NCI-H2029 (cell line): Measurements from ENCODE around the gene CCSER1.
A peak's percentile ranks its signal among the peaks of the same experiment; 100 is the strongest.
"Not testable (repeated sequence)": the region's sequence is repeated elsewhere in the genome, so short reads cannot be mapped to it uniquely, and the experiment has no call there.

Source experiments
- DNase-seq: peaks from one replicate; lab custom pipeline; 2025; lab: John Stamatoyannopoulos, UW

CCSER1 gene

DNA sequence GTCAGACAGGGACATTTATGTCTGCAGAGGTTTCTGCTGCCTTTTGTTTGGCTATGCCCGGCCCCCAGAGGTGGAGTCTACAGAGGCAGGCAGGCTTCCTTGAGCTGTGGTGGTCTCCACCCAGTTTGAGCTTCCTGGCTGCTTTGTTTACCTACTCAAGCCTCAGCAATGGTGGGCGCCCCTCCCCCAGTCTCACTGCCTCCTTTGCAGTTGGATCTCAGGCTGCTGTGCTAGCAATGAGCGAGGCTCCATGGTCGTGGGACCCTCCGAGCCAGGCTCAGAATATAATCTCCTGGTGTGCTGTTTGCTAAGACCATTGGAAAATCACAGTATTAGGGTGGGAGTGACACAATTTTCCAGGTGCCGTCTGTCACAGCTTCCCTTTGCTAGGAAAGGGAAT lies 578.3 kb downstream of the CCSER1 start:
- DNase-seq: not testable (repeated sequence)

DNA sequence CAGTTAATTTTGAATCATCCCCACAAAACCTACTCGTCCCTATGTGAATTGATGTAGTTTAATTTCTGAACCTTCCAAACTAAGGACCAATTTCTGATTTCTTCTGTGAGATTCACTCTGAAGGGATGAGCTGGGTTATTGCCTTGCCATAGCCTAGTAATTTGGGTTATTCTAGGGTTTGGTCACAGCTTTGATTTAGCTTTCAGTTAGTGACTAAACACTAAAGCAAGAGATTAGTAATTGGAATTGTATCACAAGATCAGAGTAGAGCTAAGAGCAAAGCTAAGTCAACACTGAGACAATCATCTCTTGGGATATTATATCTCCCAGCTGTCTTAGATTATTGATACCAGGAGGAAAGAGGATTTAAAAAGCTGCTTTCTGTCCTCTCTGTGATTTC lies 588.0 kb downstream of the CCSER1 start:
- DNase-seq: no peak

DNA sequence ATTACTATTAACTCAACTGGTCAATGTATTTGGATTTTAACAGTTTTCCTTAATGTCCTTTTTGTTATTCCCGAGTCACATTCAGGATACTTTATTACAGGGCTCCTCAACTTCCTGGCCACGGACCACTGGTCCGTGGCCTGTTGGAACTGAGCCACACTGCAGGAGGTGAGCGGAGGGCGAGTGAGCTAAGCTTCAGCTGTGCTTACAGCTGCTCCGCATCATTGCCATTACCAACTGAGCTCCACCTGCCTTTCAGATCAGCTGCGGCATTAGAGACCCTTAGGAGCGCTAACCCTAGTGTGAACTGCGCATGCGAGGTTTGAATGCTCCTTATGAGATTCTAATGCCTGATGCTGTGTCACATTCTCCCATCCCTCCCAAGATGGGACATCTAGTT lies 591.7 kb downstream of the CCSER1 start:
- peak; percentile 4 for DNase-seq

DNA sequence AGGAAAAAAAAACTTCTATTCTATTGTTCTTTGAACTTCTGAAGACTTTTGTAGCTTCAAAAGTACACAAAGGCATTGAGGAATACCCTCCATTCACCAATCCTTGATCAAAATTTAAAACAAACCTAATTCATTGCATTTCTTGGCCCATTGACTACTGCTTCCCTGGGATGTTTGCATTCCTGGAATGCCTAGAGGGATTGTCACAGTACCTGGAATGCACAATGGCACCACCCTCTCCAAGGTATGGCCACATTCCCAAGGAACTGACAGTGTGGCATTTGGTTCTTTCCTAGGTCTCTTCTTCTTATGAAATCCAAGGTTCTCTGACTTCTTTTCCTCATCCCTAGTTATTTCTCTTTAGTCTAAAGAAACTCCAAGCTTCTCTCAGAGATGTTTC lies 600.7 kb downstream of the CCSER1 start:
- no peak for DNase-seq

DNA sequence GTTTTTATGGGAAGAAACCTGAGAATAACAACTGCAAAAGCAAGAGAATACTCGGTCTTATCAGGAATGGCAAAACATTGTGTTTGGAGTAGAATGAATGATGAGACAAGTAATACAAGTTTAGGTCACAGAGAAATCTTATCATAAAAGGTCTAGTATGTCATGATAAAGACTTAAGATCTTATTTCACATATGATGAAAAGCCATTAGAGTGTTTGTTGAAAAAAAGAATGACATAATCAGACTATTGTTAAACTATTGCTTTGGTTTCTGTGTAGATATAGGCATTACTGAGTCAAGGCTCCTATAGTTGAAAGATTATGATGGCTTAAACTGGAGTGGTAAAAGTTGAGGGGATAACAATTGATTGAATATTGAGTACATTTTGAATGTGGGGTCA lies 603.6 kb downstream of the CCSER1 start:
- DNase-seq: no peak

DNA sequence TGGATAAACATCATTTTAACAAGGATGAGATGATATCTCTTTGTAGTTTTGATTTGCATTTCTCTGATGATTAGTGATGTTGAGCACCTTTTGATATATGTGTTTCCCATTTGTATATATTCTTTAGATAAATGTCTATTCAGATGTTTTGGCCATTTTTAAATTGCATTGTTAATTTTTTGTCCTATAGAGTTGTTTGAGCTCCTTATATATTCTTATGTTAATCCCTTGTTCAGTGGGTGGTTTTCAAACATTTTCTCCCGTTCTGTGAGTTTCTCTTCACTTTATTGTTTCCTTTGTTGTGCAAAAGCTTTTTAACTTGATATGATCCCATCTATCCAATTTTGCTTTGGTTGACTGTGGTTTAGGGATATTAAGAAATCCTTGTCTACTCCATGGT lies 606.0 kb downstream of the CCSER1 start:
- DNase-seq: no peak

DNA sequence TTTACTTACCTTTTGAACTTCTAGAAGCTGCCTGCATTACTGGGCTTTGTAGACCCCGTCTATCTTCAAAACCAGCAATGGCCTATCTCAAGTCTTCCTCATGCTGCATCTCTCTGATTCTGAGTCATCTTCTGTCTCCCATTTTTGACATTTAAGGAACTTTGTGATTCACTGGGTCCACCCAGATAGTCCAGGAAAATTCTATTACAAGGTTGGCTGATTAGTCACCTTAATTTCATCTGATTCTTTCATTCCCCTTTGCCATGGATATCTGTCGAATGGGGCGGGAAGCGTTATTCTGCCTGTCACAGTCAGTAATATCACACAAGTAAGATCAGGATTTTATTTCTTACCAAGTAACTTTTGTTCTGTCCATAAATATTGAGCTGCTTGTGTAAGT lies 618.0 kb downstream of the CCSER1 start:
- DNase-seq: no peak

DNA sequence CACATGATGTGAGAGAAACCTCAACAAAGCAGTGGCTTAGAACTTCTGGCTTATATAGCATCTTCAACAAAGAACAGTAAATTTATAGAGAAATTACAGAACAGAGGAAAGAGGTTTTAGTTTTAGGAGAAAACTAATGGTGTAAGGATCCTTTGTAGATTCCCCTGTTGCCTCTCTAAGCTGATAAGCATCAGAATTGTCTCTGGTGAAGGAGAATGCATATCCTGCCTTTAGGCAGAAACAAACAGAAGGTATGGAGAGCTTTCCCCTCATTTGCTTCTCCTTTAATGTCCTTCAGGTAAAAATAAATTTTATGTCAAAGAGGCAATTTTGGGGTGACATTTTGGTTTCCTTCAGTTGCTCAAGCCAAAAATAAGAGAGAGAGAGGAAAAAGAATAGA lies 625.9 kb downstream of the CCSER1 start:
- DNase-seq: no peak

DNA sequence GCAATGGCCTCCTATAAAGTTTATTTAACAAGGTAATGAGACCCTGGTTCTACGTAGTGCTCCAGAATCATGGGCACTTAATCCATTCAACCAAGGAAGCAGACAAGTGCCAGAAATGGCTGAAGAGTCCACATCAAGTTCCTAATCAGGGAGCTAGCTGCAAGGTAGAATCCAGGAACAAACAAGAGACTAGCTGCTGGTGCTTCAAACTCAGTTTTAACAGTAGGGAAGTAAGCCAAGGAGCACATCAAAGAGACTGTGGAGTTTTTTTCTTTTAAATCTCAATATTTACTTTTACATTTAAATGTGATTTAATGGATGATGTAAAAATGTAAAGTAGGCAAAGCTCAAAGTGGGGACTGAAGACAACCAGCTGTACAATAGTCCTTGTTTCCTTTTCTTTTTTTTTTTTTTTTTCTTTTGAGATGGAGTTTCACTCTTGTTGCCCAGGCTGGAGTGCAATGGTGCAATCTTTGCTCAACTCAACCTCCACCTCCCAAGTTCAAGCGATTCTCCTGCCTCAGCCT lies 630.4 kb downstream of the CCSER1 start:
- peak; percentile 3 for DNase-seq

DNA sequence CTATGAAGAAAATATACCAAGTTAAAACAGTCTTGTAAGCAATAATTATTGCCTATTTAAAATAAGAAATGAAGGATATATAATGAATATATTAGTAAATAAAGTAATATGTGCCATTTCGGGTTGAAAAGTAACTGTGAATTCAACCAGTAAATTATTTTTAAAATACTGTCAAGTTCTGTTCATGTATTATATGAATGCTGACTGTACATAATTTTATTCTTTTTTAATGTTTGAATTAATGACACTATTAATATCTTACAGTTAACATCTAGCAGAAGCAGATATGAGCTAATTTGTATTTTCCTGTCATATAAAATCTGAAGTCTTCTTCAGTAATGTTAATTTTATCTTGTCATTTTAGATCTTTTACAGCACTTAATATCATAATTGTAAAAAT lies 632.9 kb downstream of the CCSER1 start:
- no peak for DNase-seq

DNA sequence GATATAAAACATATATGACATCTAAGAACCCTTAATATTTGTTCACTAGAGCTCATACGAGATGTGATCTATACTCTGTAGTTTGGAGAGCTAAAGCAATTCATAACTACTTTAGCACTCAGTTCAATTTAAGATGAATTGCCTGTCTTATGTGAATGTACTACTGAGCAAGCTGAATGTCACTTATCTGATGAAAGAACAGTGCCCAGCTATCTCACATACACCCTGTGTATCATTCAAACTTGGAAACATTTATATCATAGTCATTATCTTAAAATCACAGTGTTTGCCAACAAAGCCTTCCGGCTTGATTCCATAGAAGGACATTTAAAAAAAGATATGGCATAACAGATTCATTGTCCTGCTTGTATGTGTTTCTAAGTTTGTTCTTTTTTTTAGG lies 639.6 kb downstream of the CCSER1 start:
- no peak for DNase-seq

DNA sequence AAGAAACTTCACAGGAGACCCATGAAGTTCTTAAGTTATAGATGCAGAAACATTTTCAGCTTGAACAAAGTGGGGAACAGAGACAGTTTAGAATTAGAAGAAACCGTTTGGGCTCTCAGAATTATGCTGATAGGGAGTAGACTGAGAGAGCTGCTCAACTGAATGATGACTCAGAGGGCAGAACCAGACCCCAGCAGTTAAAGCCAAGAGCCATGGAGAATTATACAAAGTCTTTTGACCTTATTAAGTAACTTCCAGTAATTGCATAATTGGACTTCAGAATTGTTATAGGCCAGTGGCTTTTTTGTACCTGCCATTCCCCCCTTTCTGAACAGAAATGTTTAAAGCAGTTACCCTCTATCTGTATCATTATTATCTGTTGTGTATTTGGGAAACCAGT lies 642.1 kb downstream of the CCSER1 start:
- no peak for DNase-seq

DNA sequence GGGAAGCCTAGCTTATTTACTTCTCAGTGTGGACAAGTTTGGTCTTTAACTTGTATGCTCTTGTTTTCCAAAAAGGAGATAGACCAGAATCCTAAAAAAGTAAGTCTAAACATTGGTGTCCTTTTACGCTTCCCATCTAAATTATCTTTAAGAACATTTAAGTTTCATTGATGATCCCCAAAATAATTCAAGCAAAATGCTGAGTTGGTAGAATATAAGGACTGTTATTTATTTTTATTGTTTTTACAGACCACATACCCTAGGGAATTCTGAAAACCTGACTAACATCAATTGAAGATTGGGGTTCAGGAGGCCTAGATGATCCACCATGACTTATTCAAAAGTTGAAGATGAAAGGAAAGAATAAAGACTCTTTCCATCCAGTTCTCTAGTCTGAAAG lies 653.0 kb downstream of the CCSER1 start:
- no peak for DNase-seq

DNA sequence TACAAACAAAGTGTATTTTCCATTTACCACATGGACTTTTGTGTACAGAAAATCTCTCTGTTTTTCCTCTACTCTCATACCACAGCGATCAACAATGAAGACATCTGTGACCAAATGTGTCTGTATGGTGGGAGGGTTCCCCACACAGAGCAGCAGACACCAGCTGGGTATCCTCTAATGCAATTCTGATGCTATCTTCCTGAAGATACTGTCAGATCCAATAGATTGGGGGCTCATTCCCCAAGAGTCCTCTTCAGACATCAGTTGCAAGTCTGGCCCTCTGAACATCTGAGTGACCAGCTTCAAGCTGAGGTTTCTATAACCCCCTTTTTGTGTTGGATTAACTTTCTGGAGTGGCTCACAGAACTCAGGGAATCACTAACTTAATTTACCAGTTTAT lies 659.4 kb downstream of the CCSER1 start:
- no peak for DNase-seq

DNA sequence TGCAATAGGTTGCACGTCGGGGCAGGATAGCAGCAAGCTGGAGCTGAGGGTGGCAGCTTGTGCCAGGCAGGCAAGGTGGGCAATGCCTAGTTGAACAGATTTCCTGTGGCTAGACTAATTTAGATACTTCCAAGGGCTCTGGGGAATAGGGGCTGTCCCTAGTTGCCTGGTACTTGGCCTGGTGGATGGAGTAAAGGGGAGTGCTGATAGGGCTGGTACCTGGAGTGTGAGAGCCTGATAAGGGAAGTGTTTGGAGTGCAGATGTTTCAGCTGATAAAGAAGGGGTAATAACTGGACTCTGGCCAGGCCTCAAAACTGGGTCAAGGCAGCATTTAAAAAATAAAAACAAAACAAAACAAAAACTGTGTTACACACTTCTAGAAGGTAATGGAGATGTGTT lies 665.5 kb downstream of the CCSER1 start:
- DNase-seq: no peak

DNA sequence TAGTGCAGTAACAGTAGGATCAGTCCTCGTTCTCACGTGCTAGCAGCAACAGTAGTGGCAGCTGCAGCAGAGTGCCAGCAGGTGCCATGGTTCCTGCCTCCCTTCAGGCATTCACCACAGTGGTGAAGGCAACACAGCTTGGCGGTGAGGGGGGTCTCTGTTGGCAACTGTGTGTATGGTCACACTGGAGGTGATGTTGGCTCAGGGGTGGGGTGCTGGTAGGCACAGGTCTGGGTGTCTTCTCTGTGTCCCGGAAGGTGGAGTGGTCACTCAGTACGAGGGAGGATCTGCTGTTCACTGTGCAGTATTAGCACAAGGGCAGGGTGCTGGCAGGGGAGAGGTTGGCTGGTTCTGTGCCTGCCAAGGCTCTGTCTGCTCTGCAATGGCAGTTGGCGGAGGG lies 671.8 kb downstream of the CCSER1 start:
- DNase-seq: no peak

DNA sequence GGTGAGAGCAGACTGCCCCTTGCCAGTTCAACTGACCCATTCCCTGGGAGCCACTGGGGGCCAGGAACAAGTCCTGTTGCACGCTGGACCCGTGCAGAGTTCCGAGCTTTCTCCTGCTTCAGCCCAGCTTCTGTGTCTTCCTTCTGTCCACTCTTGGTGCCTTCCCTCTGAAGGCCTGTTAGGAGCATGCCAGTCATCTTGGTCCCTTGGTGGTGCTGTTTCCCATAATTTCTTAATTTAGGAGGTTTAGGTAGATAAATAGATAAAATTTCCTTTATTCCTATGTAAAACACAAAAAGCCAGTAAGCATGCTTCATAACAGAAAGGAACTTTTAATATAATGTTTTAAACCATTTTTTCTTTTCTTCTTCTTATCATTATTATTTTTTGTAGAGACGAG lies 672.7 kb downstream of the CCSER1 start:
- no peak for DNase-seq

DNA sequence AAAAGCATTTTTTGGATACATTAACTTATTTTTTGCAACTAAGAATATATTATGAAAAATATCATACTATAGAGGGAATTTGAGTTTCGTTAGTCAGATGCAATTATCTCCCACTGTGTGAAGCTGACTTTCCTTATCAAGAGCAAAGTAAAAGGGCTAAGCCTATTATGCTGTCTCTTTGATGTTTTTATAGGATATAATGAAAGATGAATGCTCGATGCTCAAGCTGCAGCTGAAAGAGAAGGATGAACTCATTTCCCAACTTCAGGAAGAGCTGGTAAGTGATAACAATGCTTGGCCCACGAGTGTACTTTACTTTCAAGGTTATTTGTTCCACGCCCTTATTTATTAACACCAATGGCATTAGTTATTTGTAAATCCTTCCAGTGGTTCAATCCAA lies 688.4 kb downstream of the CCSER1 start:
- DNase-seq: no peak

DNA sequence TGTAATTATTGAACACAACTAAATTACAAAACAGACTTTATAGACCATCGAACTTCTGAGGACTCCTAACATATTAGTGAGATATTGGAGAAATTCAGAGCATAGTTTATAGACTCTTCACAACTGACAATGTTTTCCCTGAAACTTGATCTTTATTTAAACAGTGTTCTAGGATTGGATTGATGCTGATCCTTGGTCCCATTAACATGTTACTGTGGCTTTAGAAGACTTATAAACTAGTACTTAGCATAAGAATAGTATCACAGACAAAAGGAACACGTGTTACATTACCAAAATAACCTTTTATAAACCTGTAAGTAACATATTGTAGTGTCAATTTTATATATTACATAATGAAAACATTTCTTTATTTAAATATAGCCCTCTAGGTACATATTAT lies 689.6 kb downstream of the CCSER1 start:
- DNase-seq: no peak

DNA sequence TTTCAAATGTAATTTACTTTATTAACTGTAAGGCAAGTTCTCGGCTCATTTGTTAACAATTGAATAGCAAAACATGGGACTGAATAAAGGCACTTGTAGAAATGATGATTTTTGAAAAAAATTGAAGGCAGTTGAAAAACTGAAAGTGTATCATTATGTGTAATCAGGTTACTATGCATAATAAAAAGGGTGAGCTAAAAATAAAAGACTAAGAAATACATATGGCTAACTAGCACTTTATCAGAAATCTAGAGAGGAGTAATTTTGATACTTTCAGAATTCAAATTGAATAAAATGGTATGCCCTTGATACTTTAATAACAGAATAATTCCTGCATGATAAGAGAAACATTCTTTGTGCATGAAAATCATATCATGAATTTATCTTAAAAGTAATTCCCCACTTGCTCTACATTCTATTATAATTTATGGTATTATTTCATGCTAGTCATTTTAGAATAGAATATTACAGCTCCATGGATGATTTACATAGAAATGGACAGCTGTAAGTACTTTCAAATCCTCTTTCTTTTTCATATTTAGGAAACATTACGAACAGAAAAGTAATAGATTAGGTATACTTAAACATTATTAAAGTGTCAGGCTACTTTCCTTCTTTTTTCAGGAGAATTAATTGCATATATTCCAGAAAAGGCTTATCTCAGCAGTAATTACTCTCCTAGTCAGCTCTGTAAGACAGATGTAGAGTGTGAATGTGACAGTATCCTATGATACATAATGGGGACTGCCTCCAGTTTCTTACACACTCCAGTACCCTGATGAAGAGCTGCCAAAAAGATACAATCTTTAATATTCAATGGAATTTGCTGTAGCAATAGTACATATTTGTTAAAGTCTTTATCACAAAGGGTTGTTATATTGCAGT lies 697.3 kb downstream of the CCSER1 start:
- no peak for DNase-seq

DNA sequence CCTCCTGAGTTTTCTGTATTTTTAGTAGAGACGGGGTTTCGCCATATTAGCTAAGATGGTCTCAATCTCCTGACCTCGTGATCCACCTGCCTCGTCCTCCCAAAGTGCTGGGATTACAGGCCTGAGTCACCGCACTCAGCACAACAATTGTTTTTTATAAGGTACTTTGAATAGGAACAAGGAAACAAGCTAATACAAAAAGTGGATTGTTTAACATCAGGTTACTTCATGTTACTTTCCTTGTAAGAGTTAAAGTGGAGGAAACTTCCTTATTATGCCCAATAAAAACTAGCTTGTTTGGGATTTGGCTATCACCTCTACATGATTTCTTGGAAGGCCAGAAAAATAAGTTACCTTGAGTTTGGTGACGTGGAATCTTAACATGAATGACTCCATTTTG lies 698.7 kb downstream of the CCSER1 start:
- DNase-seq: no peak

DNA sequence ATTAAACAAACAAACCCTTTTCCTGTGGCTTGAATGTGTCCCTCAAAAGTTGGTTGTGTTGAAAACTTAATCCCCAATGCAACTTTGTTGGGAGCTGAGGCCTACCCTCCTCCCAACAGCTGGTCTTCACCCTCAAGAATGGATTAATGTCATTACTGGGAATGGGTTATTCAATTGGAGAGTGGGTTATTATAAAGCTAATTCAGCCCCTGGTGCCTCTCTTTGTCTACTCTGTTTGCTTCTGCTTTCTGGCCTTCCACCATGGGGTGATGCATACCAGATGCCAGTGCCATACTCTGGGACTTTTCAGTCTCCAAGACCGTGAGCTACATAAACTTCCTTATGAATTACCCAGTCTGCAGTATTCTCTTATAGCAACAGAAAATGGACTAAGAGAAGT lies 706.5 kb downstream of the CCSER1 start:
- DNase-seq: no peak

DNA sequence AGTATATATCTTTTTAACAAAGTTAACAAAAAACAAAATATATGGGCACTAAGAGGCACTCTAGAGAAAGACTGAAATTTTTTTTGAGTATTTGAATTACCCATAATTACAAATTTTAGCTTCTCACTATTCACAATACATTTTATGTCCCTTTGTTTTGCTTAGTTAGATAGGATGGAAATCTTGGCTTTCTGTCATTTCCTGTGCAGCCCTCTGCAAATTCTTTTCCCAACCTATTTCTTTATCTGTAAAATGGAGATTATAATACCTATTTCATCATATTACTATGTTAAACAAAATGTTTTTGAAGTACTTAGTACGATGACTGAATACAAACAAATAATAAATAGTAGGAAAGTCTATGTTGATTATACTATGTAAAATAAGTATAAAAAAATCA lies 710.0 kb downstream of the CCSER1 start:
- no peak for DNase-seq

DNA sequence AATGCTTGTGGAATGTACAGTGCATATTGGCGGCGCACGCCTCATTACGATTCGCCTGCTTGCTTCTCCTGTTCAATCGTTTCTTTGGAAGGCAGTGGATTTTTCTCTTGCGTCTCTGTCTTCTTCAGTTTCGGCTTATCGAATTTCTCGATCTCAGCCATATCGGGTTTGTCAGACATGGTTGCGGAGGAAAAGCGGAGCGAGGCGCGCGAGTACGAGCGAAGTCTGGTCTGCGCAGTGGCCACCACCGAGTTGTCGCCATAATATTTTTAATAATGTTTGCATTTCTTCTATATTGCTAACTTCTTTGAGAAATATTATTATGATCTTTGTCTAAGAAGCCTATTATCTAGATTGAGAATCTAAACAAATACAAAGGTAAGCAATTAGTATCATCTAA lies 711.7 kb downstream of the CCSER1 start:
- not testable (repeated sequence) for DNase-seq
